ENCODE data around the gene NPSR1.

Gene NPSR1

DNA sequence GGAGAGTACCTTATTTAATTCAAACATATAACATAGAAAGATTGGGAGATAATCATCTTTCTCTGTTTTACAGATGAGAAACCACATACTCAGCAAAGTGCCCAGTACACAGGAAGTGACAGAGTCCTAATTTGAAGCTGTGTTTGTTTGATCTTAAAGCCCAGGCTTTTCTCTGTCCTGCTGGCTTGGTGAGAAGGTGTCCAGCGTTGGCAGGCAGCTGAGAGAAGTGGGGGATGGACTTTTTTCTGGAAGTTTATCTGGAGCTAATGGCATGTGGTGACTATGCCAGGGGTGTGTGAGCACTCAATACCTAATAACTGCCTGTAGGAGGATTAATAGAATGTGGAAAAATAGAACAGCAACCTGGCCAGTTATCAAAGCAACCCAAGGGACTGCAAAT, 60.8 kb downstream of the NPSR1 start:
- H3K27ac ChIP-seq = no peak overlapping the region
- no peaks in the 10 kb centered on the region for H3K36me3 ChIP-seq
- H3K4me1 ChIP-seq = peaks cover 11% of the 10 kb centered on the region; the same call in 1 of the 2 replicates
- no peak overlapping the region for H3K4me3 ChIP-seq
- H4K20me1 ChIP-seq = no peaks in the 10 kb centered on the region
- H3K9ac ChIP-seq = no peak overlapping the region
- H3K27me3 ChIP-seq = no peaks in the 10 kb centered on the region
- TF ChIP-seq Cebpa-rat (IDR thresholded peaks at IDR 0.05) = no peak
- no peak overlapping the region for H3K4me2 ChIP-seq
- no peaks in the 10 kb centered on the region for H3K9me3 ChIP-seq

DNA sequence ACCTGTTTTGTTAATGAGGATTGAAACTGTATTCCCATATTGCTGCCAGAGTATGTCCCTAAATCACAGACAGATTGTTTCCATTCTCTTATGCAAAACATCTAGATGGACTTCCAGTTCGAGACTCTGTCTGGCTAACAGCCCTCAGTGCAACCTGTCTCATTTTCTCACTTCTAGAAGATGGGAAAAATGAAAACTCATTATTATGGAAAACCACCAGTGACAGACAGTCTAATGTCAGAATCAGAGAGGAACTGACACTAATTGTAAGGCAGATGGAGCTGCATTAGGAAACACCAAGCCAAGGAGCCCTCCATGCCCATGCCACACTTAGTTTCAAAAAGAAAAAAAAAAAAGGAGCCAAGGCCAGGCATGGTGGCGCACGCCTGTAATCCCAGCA, 61.6 kb downstream of the NPSR1 start:
- H3K27me3 ChIP-seq = no peaks in the 10 kb centered on the region
- no peaks in the 10 kb centered on the region for H4K20me1 ChIP-seq
- H3K9ac ChIP-seq = no peak overlapping the region
- H3K9me3 ChIP-seq = no peaks in the 10 kb centered on the region
- no peak overlapping the region for H3K27ac ChIP-seq
- no peak for TF ChIP-seq Cebpa-rat (IDR thresholded peaks at IDR 0.05)
- no peaks in the 10 kb centered on the region for H3K36me3 ChIP-seq
- H3K4me2 ChIP-seq = no peak overlapping the region
- H3K4me3 ChIP-seq = no peak overlapping the region
- H3K4me1 ChIP-seq = peaks cover 15% of the 10 kb centered on the region; the same call in 1 of the 2 replicates

DNA sequence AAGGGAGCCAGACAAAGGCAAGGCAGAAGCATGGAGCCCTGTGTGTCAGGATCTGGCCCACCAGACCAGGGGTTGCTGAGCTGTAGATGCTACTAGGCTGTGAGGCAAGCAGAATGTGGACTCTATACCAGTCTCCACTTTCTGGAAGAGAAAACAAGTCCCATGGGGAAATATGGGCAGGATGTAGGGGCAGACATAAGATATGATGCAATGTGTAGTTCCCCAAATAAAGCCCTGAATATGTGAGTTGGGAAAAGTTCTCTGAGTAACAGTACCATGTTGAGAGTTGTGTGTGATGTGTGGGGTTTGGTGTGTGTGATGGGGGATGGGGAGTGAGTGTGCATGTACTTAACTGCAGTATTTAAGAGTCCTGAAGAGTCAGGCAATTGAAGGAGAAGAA, 62.3 kb downstream of the NPSR1 start:
- H3K9me3 ChIP-seq = no peaks in the 10 kb centered on the region
- no peaks in the 10 kb centered on the region for H4K20me1 ChIP-seq
- no peaks in the 10 kb centered on the region for H3K36me3 ChIP-seq
- no peak overlapping the region for H3K27ac ChIP-seq
- H3K4me2 ChIP-seq = peak overlapping the region; percentile 15; the same call in 1 of the 2 replicates
- no peaks in the 10 kb centered on the region for H3K27me3 ChIP-seq
- H3K4me1 ChIP-seq = peaks cover 15% of the 10 kb centered on the region; the same call in 1 of the 2 replicates
- no peak overlapping the region for H3K9ac ChIP-seq
- TF ChIP-seq Cebpa-rat (IDR thresholded peaks at IDR 0.05) = 0 out of 2 replicates have a peak, but pooled peaks have one; percentile 18
- H3K4me3 ChIP-seq = no peak overlapping the region

DNA sequence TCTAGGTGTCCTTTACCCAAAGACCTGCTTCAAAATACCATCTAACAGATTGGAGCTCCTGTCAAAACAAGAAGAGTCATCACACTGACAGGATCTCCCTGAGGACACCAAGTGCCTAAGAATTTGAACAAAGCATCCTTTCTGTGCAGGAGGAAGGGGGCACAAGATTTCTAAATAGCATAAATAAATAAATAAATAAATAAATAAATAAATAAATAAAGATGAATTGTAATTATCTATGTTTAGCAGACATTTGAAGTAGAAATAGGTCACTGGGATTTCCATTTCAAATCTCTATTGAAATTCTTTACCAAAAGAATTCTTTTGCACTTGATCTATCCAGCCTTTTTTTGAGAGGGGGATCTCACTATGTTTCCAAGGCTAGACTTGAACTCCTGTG, 65.3 kb downstream of the NPSR1 start:
- H3K4me2 ChIP-seq = 0 out of 2 replicates have a peak overlapping the region, but pooled peaks have one; percentile 22
- no peaks in the 10 kb centered on the region for H3K9me3 ChIP-seq
- no peak overlapping the region for H3K4me3 ChIP-seq
- no peak for TF ChIP-seq Cebpa-rat (IDR thresholded peaks at IDR 0.05)
- H3K27me3 ChIP-seq = no peaks in the 10 kb centered on the region
- H3K36me3 ChIP-seq = no peaks in the 10 kb centered on the region
- H3K9ac ChIP-seq = no peak overlapping the region
- H3K27ac ChIP-seq = no peak overlapping the region
- H3K4me1 ChIP-seq = peaks cover 15% of the 10 kb centered on the region; the same call in 1 of the 2 replicates
- no peaks in the 10 kb centered on the region for H4K20me1 ChIP-seq

DNA sequence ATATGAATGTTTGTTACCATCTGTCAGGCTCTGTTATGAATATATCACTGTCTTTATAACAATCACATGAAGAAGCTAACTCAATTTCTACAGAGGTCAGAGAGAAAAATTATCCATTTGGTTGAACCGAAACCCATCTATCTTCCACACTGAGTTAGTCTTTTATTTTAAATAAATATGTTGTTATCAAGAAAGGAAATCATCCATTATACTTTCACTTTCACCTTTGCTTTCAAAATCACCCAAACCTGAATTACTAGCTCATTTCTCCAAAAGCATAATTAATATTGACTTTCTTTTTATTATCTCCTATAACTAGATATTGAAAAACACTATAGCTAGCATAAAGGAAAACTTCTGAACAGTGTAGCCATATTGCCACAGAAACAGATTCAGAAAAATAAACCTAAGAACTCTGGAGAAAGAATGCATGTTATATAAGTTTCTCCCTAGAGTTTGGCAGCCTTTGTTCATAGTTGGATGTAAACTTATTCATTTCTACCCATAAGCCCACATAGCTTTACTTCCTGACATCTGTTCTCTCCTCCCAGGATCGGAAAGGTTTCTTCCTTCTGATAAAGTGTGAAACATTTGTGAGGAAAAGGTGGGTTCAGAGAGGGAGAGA, 66.0 kb downstream of the NPSR1 start:
- H3K27ac ChIP-seq = no peak overlapping the region
- no peak for TF ChIP-seq Cebpa-rat (IDR thresholded peaks at IDR 0.05)
- H3K36me3 ChIP-seq = no peaks in the 10 kb centered on the region
- no peaks in the 10 kb centered on the region for H3K27me3 ChIP-seq
- peaks cover 15% of the 10 kb centered on the region; the same call in 1 of the 2 replicates for H3K4me1 ChIP-seq
- no peaks in the 10 kb centered on the region for H3K9me3 ChIP-seq
- H3K9ac ChIP-seq = no peak overlapping the region
- no peaks in the 10 kb centered on the region for H4K20me1 ChIP-seq
- H3K4me3 ChIP-seq = no peak overlapping the region
- H3K4me2 ChIP-seq = peak overlapping the region; percentile 22; the same call in 1 of the 2 replicates

DNA sequence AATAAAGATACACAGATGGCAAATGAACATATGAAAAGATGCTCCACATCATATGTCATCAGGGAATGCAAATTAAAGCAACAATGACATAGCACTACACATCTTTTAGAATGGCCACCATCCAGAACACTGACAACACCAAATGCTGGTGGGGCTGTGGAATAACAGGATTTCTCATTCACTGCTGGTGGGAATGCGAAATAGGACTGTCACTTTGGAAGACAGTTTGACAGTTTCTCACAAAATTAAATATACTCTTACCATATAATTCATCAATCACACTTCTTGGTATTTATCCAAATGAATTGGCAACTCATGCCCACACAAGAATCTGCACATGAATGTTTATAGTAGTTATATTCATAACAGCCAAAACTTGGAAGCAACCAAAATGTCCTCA, 68.2 kb downstream of the NPSR1 start:
- Histone ChIP-seq H3K4me1 (0 out of 2 replicates have a peak, but pooled peaks cover 8% of the 10 kb centered on the region), H3K9me3 (no peaks in the 10 kb centered on the region), H3K36me3 (no peaks in the 10 kb centered on the region), H3K27ac (no peak overlapping the region), H3K27me3 (no peaks in the 10 kb centered on the region), H3K4me2 (no peak overlapping the region), H4K20me1 (no peaks in the 10 kb centered on the region), H3K9ac (no peak overlapping the region), H3K4me3 (no peak overlapping the region)
- TF ChIP-seq Cebpa-rat (IDR thresholded peaks at IDR 0.05) = no peak

DNA sequence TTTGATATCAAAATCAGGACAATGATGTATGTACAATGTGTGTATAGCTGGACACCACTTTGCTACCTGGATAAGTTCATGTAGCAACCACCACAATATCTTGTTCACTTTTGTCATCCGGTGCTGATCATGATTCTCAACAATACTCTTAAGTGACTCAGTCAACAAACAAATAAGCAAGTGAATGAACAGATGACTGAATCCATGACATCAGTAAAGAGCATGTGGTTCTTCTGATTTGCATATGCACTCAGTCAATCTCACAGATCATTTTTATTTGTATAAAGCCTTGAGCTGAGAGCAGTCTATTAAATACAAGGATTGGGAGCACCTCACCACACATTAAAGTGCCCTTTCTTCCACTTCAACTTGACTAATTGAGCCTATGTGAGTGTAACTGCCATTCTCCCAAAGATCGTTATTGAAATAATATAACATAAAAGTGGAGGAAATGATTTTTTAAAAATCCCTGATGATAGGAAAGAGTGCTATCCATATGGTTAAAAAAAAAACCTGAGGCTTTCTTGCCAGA, 69.5 kb downstream of the NPSR1 start:
- Histone ChIP-seq H3K9me3 (no peaks in the 10 kb centered on the region), H3K4me2 (no peak overlapping the region), H3K27ac (no peak overlapping the region), H3K4me3 (no peak overlapping the region), H4K20me1 (no peaks in the 10 kb centered on the region), H3K9ac (no peak overlapping the region), H3K36me3 (no peaks in the 10 kb centered on the region), H3K4me1 (0 out of 2 replicates have a peak, but pooled peaks cover 8% of the 10 kb centered on the region), H3K27me3 (no peaks in the 10 kb centered on the region)
- TF ChIP-seq Cebpa-rat (IDR thresholded peaks at IDR 0.05) = no peak

DNA sequence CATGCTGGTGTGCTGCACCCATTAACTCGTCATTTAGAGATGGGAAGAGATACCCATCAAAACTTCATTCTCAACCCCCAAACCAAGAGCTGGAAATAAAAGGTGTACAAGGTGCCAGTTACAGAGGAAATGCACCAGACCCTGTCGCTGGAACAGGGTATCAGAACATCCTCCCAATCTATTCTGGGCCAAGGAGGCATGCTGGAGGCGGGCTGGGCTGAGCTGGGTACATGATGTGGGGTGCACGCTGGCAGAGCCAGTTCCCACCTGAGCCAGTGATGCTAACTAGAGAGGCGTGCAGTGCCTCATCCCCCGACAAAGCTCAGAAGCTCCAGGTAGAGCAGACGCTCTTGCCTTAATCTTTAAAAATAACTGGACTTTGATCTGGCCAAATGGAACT, 70.1 kb downstream of the NPSR1 start:
- H3K9me3 ChIP-seq = no peaks in the 10 kb centered on the region
- no peak overlapping the region for H3K27ac ChIP-seq
- no peak overlapping the region for H3K4me2 ChIP-seq
- H3K9ac ChIP-seq = no peak overlapping the region
- TF ChIP-seq Cebpa-rat (IDR thresholded peaks at IDR 0.05) = no peak
- H3K4me3 ChIP-seq = no peak overlapping the region
- no peaks in the 10 kb centered on the region for H4K20me1 ChIP-seq
- H3K27me3 ChIP-seq = no peaks in the 10 kb centered on the region
- no peaks in the 10 kb centered on the region for H3K36me3 ChIP-seq
- 0 out of 2 replicates have a peak, but pooled peaks cover 8% of the 10 kb centered on the region for H3K4me1 ChIP-seq

DNA sequence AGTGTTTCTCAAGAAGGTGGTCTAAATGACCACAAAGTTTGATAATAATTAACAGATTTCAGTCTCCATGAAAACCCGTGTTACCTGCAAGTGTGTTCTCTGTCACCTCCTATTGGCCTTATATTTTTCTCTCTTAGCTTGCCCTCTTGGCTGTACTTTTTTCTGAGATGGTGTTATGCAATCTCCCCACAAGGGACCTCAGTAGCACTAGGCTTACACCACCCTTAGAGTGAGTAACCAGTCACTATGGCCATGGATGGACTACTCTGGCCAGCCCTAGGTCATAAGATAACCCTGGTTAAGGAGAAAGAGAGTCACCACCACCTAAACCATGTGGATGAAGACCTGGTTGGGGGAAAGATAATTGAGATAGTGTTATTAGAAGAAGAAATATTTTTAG, 76.8 kb downstream of the NPSR1 start:
- Histone ChIP-seq H3K4me2 (no peak overlapping the region), H3K4me1 (no peaks in the 10 kb centered on the region), H4K20me1 (no peaks in the 10 kb centered on the region), H3K27me3 (no peaks in the 10 kb centered on the region), H3K9me3 (no peaks in the 10 kb centered on the region), H3K4me3 (no peak overlapping the region), H3K9ac (no peak overlapping the region), H3K27ac (no peak overlapping the region), H3K36me3 (no peaks in the 10 kb centered on the region)
- TF ChIP-seq Cebpa-rat (IDR thresholded peaks at IDR 0.05) = no peak

DNA sequence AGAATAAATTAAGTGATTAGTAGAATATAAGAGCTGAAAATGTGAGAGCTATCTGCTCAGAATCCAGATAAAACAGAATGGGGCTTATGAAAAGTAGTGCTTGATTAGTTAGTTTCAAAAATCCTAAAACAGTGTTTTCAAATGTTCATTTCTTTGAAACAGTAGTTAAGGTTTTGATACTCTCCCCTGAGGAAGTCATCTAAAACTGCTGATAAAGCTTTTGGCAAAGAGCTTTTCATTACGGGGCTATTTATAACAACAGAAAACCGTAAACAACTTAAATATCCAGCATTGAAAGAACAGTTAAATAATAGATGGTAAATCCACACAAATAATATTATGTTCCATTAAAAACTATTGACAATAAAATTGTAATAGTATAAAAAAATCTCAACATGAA, 77.5 kb downstream of the NPSR1 start:
- no peaks in the 10 kb centered on the region for H3K36me3 ChIP-seq
- H3K27me3 ChIP-seq = no peaks in the 10 kb centered on the region
- H4K20me1 ChIP-seq = no peaks in the 10 kb centered on the region
- H3K9me3 ChIP-seq = no peaks in the 10 kb centered on the region
- no peaks in the 10 kb centered on the region for H3K4me1 ChIP-seq
- H3K4me2 ChIP-seq = no peak overlapping the region
- TF ChIP-seq Cebpa-rat (IDR thresholded peaks at IDR 0.05) = no peak
- no peak overlapping the region for H3K27ac ChIP-seq
- H3K9ac ChIP-seq = no peak overlapping the region
- no peak overlapping the region for H3K4me3 ChIP-seq
